K562 (cell line): ENCODE results near the gene FYB1. TPM values are rescaled to one million over a fixed set of nuclear protein-coding genes. Genes with fewer than 3 reads are reported as not detected.

ENCODE experiments used
- CGGBP1 ChIP-seq: fragments of 250-450 bp; sonication (Bioruptor Pico); IDR thresholded peaks from 2 replicates; pipeline ENCODE4 v1.9.0; 2021; ENCODE audit warnings: mild to moderate bottlenecking
- EP400 ChIP-seq: fragments of 450-650 bp; IDR thresholded peaks from 2 replicates; pipeline ENCODE4 v1.6.1; 2017; ENCODE audit warnings: antibody characterized with exemption, mild to moderate bottlenecking, moderate library complexity
- FOXM1 ChIP-seq, 2 experiments: fragments of 450-650 bp in 1 of 2; sonication (generic) in 1 of 2; formaldehyde crosslinking in 1 of 2; IDR thresholded peaks; 2 replicates each; pipeline versions ENCODE4 v1.6.1 to v1.9.0; 2017 to 2022; ENCODE audit warnings: low read depth in 2 of 2, mild to moderate bottlenecking in 2 of 2, missing genetic modification reagents in 1 of 2, moderate library complexity in 1 of 2
- HINFP ChIP-seq: fragments of 450-650 bp; conservative IDR thresholded peaks from 2 replicates; pipeline ENCODE4 v1.6.1; 2016; ENCODE audit warnings: missing genetic modification characterization, low read depth, mild to moderate bottlenecking, control low read depth, missing compliant biosample characterization
- HNRNPH1 ChIP-seq: fragments of 200-400 bp; formaldehyde crosslinking; optimal IDR thresholded peaks from 2 replicates; pipeline ENCODE3; 2017; ENCODE audit warnings: low read depth, mild to moderate bottlenecking, low read length, moderate library complexity
- HOXB6 ChIP-seq: fragments of 250-450 bp; sonication (Bioruptor Pico); IDR thresholded peaks from 2 replicates; pipeline ENCODE4 v1.5.1; 2022; ENCODE audit warnings: mild to moderate bottlenecking, borderline replicate concordance
- LCOR ChIP-seq: sonication (generic); formaldehyde crosslinking; IDR thresholded peaks from 2 replicates; pipeline ENCODE4 v1.8.0; 2022; ENCODE audit warnings: mild to moderate bottlenecking, missing genetic modification reagents
- LEF1 ChIP-seq: fragments of 450-650 bp; IDR thresholded peaks from 2 replicates; pipeline ENCODE4 v1.6.1; 2016; ENCODE audit warnings: mild to moderate bottlenecking
- NR1H2 ChIP-seq: sonication (generic); formaldehyde crosslinking; IDR thresholded peaks from 2 replicates; pipeline ENCODE4 v1.4.0; 2020; ENCODE audit warnings: mild to moderate bottlenecking, missing genetic modification reagents
- POLR2A ChIP-seq: fragments of 450-650 bp; conservative IDR thresholded peaks from 2 replicates; pipeline ENCODE4 v1.6.1; 2016
- RFX1 ChIP-seq: fragments of 450-650 bp; IDR thresholded peaks from 2 replicates; pipeline ENCODE4 v1.6.1; 2016; ENCODE audit warnings: mild to moderate bottlenecking, moderate library complexity
- SRSF3 ChIP-seq: fragments of 200-400 bp; formaldehyde crosslinking; IDR thresholded peaks from 2 replicates; pipeline ENCODE4 v1.6.1; 2016; ENCODE audit warnings: mild to moderate bottlenecking, low read length, moderate library complexity; ENCODE audit not compliant: insufficient read depth
- ZBTB11 ChIP-seq, 3 experiments: fragments of 200-800 bp in 1 of 3; fragments of 250-450 bp in 1 of 3; fragments of 450-650 bp in 1 of 3; sonication (Bioruptor Pico) in 1 of 3; sonication (Bioruptor generic) in 1 of 3; formaldehyde crosslinking in 1 of 3; IDR thresholded peaks; 2 replicates each; pipeline versions ENCODE4 v1.6.1 to v1.8.0; 2016 to 2022; ENCODE audit warnings: mild to moderate bottlenecking in 2 of 3, missing genetic modification characterization in 2 of 3, missing compliant biosample characterization in 1 of 3, moderate library complexity in 1 of 3
- ZBTB9 ChIP-seq: fragments of 450-650 bp; formaldehyde crosslinking; IDR thresholded peaks from 2 replicates; pipeline ENCODE4 v1.4.0; 2020; ENCODE audit warnings: mild to moderate bottlenecking, moderate library complexity
- ZKSCAN3 ChIP-seq: fragments of 250-450 bp; sonication (Bioruptor Pico); IDR thresholded peaks from 2 replicates; pipeline ENCODE4 v1.4.0; 2020
- ZNF431 ChIP-seq: sonication (generic); formaldehyde crosslinking; IDR thresholded peaks from 2 replicates; pipeline ENCODE4 v1.8.0; 2022; ENCODE audit warnings: mild to moderate bottlenecking, missing genetic modification reagents
- polyA plus RNA-seq, 8 experiments: library from polyadenylated mRNA; depleted of rRNA in 4 of 8; stranded (reverse) in 5 of 8; unstranded in 3 of 8; fragments of >200 nt; fragmentation: Nextera tagmentation in 2 of 8; fragmentation: Illumina TruSeq in 1 of 8; extraction: Ambion mirVana in 2 of 8; extraction: Trizol in 1 of 8; gene quantifications; 2 replicates each; pipeline versions ENCODE4 v1.2.1 to v1.2.3, GENCODE V29; 2011 to 2014; ENCODE audit warnings: inconsistent platforms in 1 of 8, missing spikeins in 1 of 8
- total RNA-seq, 7 experiments: library from RNA; depleted of rRNA in 6 of 7; stranded (reverse); fragments of >200 nt in 6 of 7; fragmentation: Illumina TruSeq in 2 of 7; extraction: Trizol in 2 of 7; gene quantifications; 2 replicates each; pipeline versions ENCODE4 v1.2.1 to v1.2.3, GENCODE V29; 2011 to 2021; ENCODE audit warnings: low replicate concordance in 1 of 7
- TF ChIP-seq, protein P1 (sequence below): fragments of 450-650 bp; IDR thresholded peaks from one replicate; pipeline ENCODE4 v1.6.1; 2018; ENCODE audit warnings: mild to moderate bottlenecking, moderate library complexity; ENCODE audit not compliant: partially characterized antibody
- TF ChIP-seq, protein P2 (sequence below): fragments of 450-650 bp; IDR thresholded peaks from 2 replicates; pipeline ENCODE4 v1.6.1; 2016; ENCODE audit warnings: antibody characterized with exemption

Gene FYB1
- total and polyA plus RNA-seq, 9 of the 15 experiments (the other 6 are each of a cell fraction or from before 2014, with no cell fraction given): 4.7 to 31.5 (median 9.7) TPM

- TF ChIP-seq FOXM1 (IDR thresholded peaks at IDR 0.05; ENCODE audit: low read depth): no peak
- TF ChIP-seq FOXM1 (CRISPR knock-in tag; IDR thresholded peaks at IDR 0.05; ENCODE audit: low read depth): no peak
- no peak for TF ChIP-seq ZNF431 (CRISPR knock-in tag)
- TF ChIP-seq CGGBP1: no peak
- no peak for TF ChIP-seq ZBTB9 (CRISPR knock-in tag)
- TF ChIP-seq, protein P1, sequence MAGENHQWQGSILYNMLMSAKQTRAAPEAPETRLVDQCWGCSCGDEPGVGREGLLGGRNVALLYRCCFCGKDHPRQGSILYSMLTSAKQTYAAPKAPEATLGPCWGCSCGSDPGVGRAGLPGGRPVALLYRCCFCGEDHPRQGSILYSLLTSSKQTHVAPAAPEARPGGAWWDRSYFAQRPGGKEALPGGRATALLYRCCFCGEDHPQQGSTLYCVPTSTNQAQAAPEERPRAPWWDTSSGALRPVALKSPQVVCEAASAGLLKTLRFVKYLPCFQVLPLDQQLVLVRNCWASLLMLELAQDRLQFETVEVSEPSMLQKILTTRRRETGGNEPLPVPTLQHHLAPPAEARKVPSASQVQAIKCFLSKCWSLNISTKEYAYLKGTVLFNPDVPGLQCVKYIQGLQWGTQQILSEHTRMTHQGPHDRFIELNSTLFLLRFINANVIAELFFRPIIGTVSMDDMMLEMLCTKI: no peak
- no peak for TF ChIP-seq NR1H2 (CRISPR knock-in tag)
- peak in 1 of 3 experiments; percentile 65; a peak in 1 of 6 replicates for TF ChIP-seq ZBTB11 (CRISPR knock-in tag; IDR thresholded peaks at IDR 0.05)
- TF ChIP-seq RFX1: no peak
- no peak for TF ChIP-seq HNRNPH1
- peak; percentile 43; the same call in 1 of the 2 replicates for TF ChIP-seq EP400
- no peak for TF ChIP-seq HOXB6
- TF ChIP-seq HINFP (tag): no peak
- TF ChIP-seq SRSF3: no peak
- TF ChIP-seq LEF1: peak; percentile 54; the same call in 1 of the 2 replicates
- TF ChIP-seq, protein P2, sequence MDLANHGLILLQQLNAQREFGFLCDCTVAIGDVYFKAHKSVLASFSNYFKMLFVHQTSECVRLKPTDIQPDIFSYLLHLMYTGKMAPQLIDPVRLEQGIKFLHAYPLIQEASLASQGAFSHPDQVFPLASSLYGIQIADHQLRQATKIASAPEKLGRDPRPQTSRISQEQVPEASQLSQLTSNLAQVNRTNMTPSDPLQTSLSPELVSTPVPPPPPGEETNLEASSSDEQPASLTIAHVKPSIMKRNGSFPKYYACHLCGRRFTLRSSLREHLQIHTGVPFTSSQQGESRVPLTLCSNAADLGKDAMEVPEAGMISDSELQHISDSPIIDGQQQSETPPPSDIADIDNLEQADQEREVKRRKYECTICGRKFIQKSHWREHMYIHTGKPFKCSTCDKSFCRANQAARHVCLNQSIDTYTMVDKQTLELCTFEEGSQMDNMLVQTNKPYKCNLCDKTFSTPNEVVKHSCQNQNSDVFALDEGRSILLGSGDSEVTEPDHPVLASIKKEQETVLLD: no peak
- no peak for TF ChIP-seq POLR2A
- TF ChIP-seq LCOR (CRISPR knock-in tag): peak; percentile 53; the same call in 1 of the 2 replicates
- no peak for TF ChIP-seq ZKSCAN3 (CRISPR knock-in tag)
These were observed 61.2 kb downstream of the FYB1 start (continued) for GRCh38 chr5:39158127-39158593.
